HG03378 (cell line): ENCODE measurements around the gene MYH7.
"Not testable (repeated sequence)": the region's sequence is repeated elsewhere in the genome, so short reads cannot be mapped to it uniquely, and the experiment has no call there.

Experiments
- ATAC-seq: cut with Tn5 transposase; IDR thresholded peaks from one replicate; pipeline ENCODE4 v1.9.1; 2021; ENCODE audit warnings: mild to moderate bottlenecking, moderate library complexity; ENCODE audit not compliant: unreplicated experiment

MYH7 gene

GRCh38 chr14:23387916-23388882 is 47.3 kb downstream of the MYH7 start:
- ATAC-seq: no peak

GRCh38 chr14:23386999-23387398 is 48.5 kb downstream of the MYH7 start:
- ATAC-seq: no peak

DNA sequence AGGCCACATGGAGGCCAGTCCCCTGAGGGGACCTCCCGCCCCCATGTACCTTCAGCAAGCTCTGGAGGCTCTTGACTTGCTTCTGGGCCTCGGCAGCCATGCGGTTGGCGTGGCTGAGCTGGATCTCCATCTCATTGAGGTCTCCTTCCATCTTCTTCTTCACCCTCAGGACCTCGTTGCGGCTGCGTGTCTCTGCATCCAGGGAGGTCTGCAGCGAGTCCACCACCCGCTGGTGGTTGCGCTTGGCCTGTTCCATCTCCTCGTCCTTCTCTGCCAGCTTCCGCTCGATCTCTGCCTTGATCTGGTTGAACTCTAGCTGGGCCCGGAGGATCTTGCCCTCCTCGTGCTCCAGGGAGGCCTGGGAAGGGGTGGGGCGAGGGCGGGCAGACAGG is 49.2 kb downstream of the MYH7 start:
- ATAC-seq: not testable (repeated sequence)

DNA sequence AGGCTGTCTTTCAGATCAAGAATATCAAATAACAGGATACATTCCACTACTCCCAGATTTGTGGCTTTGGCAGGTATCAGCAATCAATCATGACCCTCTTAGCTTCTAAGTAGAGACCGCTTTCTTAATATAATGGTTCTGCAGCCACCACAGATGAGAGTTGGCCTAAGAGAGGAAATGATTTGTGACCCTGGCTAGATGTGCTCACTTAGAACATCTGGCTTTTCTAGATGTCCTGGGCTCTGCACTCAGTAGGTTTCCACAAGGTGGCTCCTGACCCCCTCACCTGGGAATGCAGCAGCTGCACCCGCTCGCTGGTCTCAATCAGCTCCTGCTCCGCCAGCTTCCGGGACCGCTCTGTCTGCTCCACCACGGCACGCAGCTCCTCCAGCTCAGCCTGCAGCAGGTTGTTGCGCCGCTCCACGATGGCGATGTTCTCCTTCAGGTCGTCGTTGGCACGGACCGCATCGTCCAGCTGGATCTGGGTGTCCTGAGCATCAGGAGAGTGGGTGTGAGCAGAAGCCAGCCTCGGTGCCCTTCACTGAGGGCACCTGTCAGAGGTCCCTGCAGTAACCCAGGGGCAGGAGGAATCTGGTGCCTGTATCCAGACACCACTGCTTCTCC is 49.7 kb downstream of the MYH7 start:
- ATAC-seq: no peak

DNA sequence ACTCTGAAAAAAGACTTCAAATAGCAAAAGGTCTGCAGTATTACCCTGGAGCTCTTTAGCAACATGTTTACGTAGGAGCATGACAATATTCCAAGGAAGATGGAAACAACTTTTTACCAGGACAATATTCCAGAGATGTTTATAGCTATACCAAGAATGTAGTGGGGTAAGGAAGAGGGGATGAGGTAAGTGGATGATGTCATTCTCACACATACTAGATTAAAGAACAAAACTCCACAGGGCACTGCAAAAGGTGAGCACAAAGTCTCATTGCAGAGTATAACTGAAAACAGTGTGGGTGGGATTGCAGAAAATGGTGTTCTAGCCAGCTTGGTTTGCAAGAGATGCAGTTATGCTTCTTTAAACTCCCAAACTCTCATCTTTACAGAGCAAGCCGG is 50.2 kb downstream of the MYH7 start:
- ATAC-seq: no peak

DNA sequence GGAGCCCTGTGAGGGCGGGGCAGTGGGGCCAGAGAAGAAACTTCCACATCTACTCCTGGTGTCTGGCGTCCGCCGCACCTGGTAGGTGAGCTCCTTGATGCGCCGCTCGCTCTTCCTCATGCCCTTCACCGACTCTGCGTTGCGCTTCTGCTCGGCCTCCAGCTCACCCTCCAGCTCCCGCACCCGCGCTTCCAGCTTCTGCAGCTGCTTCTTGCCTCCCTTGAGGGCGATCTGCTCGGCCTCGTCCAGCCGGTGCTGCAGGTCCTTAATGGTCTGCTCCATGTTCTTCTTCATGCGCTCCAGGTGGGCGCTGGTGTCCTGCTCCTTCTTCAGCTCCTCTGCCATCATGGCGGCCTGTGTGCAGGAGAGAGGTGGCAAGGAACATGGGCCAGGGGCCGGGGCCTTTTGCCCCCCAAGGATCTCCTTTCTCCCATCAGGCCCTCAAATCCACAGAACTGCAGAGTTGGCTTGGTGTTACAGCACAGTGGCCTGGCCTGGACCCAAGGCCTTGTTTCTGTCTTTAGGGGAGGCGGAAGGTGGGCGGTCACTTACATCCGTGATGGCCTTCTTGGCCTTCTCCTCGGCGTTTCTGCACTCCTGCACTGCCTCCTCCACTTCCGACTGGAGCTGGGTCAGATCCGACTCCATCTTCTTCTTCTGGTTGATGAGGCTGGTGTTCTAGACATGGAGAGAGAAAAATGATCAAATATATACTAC is 50.9 kb downstream of the MYH7 start:
- ATAC-seq: no peak

GRCh38 chr14:23382731-23383440 is 52.6 kb downstream of the MYH7 start:
- no peak for ATAC-seq

DNA sequence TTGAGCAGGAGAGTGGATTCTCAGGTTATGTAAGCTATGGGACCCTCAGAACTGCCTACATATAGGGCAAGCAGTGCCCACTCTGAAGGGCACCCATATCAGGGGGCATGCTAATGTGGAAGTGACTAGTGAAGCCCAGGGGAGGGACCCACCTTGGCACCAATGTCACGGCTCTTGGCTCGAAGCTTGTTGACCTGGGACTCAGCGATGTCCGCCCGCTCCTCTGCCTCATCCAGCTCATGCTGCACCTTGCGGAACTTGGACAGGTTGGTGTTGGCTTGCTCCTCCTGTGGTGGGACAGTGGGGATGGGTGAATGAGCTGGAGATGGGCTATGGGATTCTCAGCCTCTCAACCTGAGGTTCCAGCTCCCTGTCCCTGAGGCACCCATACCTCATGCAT is 53.2 kb downstream of the MYH7 start:
- no peak for ATAC-seq

- no peak for ATAC-seq
These were observed 53.6 kb downstream of the MYH7 start for GRCh38 chr14:23381871-23382270.

DNA sequence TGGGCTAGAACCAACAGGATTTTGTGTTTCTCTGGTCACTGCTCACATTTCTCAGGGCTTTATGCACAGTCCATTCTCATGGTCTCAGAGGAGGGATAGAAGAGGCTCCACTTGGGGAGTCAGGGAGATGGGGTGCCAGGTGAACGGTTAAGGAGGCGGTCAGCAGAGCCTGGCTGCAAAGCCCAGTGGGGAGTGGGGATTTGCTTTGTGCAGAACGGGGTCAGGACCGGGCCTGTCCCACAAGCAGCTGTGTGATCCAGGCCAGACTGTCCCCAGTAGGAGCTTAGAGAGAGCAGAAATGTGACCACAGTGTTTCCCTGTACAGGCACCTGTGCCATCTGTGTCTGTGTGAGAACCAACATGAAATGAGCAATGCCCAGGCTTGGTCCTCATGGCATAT is 54.5 kb downstream of the MYH7 start:
- no peak for ATAC-seq

DNA sequence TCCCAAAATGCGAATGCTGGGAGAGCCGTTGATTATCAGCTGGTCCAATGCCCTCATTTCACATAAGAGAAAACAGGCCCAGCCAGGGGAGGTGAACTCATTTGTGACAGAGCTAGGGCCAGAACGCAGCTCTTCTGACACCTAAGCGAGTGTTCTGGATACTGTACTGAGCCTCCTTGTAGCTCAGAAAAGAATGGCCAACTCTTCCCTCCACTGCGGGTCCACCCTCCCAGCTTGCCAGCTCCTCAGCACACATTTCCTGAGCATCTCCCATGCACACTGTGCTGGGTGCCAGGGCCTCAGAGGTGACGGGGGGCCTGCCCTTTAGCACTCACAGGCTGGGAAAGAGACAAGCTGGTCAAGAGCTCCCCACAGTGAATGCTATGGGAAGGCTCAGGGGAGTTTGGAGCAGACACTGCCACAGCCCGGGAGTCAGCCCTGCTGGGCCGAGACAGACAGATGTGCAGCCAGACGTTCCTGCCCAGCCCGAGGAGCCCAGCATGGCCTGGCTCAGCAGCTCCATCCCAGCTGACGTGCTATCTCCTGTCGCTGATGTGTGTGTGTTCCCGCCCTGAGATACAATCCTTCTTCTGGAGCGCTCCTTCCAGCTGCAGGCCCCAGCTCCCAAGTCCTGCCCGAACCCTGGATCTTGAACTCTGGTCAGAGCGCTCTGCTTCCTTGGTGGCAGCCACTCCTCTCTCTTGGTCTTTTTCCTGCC is 55.1 kb downstream of the MYH7 start:
- no peak for ATAC-seq

DNA sequence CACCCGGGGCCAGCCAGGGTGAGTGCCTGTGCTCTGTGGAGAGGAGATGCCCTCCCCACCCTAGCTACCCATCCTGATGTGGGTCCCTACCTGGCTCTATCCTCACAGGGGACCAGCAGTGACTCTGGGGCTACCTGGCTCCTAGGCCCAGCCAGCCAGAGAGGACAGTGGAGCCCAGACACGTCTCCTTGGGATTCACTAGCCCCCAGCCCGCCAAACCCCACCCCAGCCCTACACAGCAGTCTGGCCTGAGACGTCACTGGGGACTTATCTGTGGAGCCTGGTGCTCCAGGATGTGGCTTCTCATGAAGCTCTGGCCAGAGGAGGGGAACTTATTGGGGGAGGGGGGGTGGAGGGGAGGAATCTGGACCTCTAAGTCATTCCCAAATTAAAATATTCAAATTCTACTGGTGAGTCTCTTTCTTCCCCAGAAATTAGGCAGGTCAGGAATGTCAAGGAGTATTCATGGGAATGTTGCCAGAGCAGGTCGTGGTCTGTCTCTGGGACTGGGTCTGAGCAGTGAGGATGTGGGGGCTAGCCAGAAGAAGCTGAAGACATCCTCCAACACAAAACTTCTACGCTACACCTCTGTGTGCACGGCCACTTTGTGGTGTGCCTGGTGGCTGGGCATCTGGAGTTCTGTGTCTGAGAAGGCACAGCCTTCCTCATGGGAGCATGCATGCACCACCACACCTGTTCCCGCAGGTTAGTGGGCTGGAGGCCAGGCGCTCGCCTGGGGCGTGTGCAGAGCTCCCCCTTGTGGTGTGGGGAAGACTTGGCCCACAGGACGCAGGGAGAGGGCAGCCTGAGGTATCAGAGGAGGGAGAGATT is 55.9 kb downstream of the MYH7 start:
- ATAC-seq: no peak

GRCh38 chr14:23378612-23379220 is 56.7 kb downstream of the MYH7 start:
- ATAC-seq: no peak

DNA sequence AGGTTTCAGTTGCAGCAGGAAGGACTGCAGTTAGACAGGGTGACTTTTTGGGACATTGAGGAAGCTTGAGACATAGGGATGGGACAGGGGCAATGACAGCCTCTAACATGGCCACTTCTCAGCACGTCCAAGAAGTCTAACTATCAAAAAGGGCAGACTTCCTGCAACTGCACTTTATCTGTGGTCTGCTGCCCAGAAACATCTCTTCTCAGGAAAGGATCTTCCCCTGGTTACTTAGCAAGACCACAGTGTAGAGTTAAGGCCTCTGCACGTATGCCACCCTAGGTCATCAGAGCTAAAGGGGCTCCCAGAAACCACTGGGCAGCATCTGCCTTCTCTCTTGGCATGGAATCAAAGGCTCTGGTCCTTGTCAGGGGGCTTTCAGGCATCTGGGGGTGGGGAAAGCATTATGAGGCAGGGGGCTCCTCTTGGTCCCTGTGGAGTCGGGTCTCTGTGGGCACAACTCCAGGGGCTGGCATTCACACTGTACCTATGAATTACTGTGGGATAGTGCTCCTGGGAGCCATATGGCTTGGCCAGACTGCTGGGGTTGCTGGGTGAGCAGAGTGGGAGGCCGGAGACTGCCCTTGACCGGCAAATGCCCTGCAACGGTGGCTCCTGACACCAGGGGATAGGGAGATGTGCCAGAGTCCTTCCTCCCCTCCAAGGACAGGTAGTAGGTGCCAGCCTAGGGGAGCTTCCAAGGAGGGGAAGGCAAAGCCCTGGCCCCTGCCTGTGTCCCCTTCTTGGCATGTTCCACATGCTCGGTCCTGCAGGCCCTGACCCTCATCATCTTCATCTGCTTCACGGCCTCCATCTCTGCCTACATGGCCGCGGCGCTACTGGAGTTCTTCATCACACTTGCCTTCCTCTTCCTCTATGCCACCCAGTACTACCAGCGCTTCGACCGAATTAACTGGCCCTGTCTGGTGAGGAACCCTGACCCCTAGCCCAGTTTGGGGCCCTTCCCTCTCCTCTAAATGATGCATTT is 57.6 kb downstream of the MYH7 start:
- no peak for ATAC-seq

GRCh38 chr14:23377198-23377550 is 58.3 kb downstream of the MYH7 start:
- ATAC-seq: no peak

DNA sequence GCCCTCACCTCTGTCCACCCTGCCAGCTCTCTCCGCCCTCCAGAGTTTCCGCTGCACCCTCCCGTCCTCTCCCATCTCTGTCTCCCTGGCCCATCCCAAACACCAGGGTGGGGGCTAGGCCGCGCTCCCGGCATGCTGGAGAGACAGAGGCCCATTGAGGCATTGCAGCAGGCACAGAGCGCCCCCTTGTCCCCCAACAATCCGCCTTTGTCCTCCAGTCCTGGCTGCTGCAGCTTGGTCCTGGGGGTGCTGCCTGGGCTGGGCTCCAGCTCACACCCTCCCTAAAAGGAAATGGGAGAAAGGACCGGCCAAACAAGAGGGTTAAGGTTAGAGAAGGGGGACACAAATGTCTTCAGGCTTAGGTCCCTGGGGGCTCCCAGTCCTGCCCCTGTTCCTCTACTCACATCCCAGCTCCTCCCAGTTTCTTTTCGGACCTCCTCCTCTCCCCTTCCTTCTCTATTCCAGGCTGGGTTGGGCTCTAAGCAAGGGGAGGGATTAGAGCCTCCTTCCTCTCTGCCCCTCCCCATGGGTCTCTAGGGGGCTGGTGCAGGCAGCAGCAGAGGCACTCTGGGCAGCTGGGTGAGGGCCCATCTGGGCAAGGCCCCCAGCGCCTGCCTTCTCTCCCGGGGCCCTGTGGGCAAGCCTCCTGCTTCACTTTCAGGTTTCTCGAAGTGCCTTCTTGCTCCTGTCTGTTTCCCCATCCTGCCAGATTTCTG is 58.8 kb downstream of the MYH7 start, which contains the start of gene CMTM5:
CMTM5 (plus strand) TSS at position 565 of the 716 bp plus-strand sequence. CDS start 206 bp downstream, outside the sequence.
- no peak for ATAC-seq
